ENCODE results near the gene GRM8.
A peak's percentile ranks its signal among the peaks of the same experiment; 100 is the strongest.

Gene GRM8

GRCh38 chr7:126696256-126697038 lies 556.3 kb downstream of the GRM8 start:
- H3K4me1 ChIP-seq (ENCODE audit: control insufficient read depth, insufficient read depth, low read depth, low read length), result no peaks in the 10 kb centered on the region
- no peak overlapping the region for H3K27ac ChIP-seq (ENCODE audit: low read length, poor library complexity, severe bottlenecking)
- H2AK5ac ChIP-seq (ENCODE audit: low read length, severe bottlenecking), result no peak overlapping the region
- H3K4ac ChIP-seq (ENCODE audit: low read depth in 1 of 2, low read length in 2 of 2), result no peak overlapping the region
- no peak overlapping the region for H3K4me3 ChIP-seq (ENCODE audit: insufficient read depth in 1 of 2, low read depth in 1 of 2, low read length in 2 of 2)
- H2BK5ac ChIP-seq (ENCODE audit: low read depth, low read length, poor library complexity, severe bottlenecking), result no peak overlapping the region
- no peaks in the 10 kb centered on the region for H3K79me1 ChIP-seq (replicated peaks; ENCODE audit: low read length, poor library complexity, severe bottlenecking)
- no peak overlapping the region for H3K18ac ChIP-seq (ENCODE audit: low read depth in 1 of 2, low read length in 2 of 2)
- H2BK12ac ChIP-seq (ENCODE audit: low read length in 2 of 2), result no peak overlapping the region
- H3K4me2 ChIP-seq (ENCODE audit: low read length, poor library complexity, severe bottlenecking), result no peak overlapping the region
- no peak overlapping the region for H4K91ac ChIP-seq (ENCODE audit: low read length)
- H2BK120ac ChIP-seq (ENCODE audit: low read depth, low read length), result no peak overlapping the region
- H3K9me3 ChIP-seq (ENCODE audit: control insufficient read depth, low read length), result no peaks in the 10 kb centered on the region
- no peak overlapping the region for H3K9ac ChIP-seq (ENCODE audit: low read length)
- H3K36me3 ChIP-seq (ENCODE audit: control insufficient read depth in 1 of 2, insufficient read depth in 2 of 2, low read depth in 1 of 2, low read length in 2 of 2), result no peaks in the 10 kb centered on the region
- 86% methylated on average over 8 of the region's 9 CpGs for WGBS
- no peak overlapping the region for H3K14ac ChIP-seq (ENCODE audit: low read length in 2 of 2)
- no peak overlapping the region for H2BK15ac ChIP-seq (ENCODE audit: low read depth, poor library complexity, severe bottlenecking)
- no peaks in the 10 kb centered on the region for H3K27me3 ChIP-seq (ENCODE audit: control insufficient read depth in 1 of 2, insufficient read depth in 1 of 2, low read length in 2 of 2)
- no peak overlapping the region for H4K8ac ChIP-seq (ENCODE audit: low read length)
- no peak overlapping the region for H2AFZ ChIP-seq (ENCODE audit: low read depth, low read length)
- no peak overlapping the region for H3K23ac ChIP-seq (ENCODE audit: low read length in 2 of 2)
- DNase-seq, result no peak

- no peak overlapping the region for H3K27ac ChIP-seq (ENCODE audit: low read length, poor library complexity, severe bottlenecking)
- no peaks in the 10 kb centered on the region for H3K9me3 ChIP-seq (ENCODE audit: control insufficient read depth, low read length)
- no peaks in the 10 kb centered on the region for H3K27me3 ChIP-seq (ENCODE audit: control insufficient read depth in 1 of 2, insufficient read depth in 1 of 2, low read length in 2 of 2)
- H3K4me1 ChIP-seq (ENCODE audit: control insufficient read depth, insufficient read depth, low read depth, low read length), result peaks cover 5% of the 10 kb centered on the region
- no peak overlapping the region for H2AFZ ChIP-seq (ENCODE audit: low read depth, low read length)
- H2BK5ac ChIP-seq (ENCODE audit: low read depth, low read length, poor library complexity, severe bottlenecking), result no peak overlapping the region
- H3K4me2 ChIP-seq (ENCODE audit: low read length, poor library complexity, severe bottlenecking), result no peak overlapping the region
- no peak overlapping the region for H3K23ac ChIP-seq (ENCODE audit: low read length in 2 of 2)
- H3K79me1 ChIP-seq (replicated peaks; ENCODE audit: low read length, poor library complexity, severe bottlenecking), result no peaks in the 10 kb centered on the region
- no peak overlapping the region for H4K91ac ChIP-seq (ENCODE audit: low read length)
- no peak overlapping the region for H3K4me3 ChIP-seq (ENCODE audit: insufficient read depth in 1 of 2, low read depth in 1 of 2, low read length in 2 of 2)
- 83% methylated on average over 11 of the region's 11 CpGs for WGBS
- H2AK5ac ChIP-seq (ENCODE audit: low read length, severe bottlenecking), result no peak overlapping the region
- no peak overlapping the region for H2BK15ac ChIP-seq (ENCODE audit: low read depth, poor library complexity, severe bottlenecking)
- H3K9ac ChIP-seq (ENCODE audit: low read length), result no peak overlapping the region
- no peaks in the 10 kb centered on the region for H3K36me3 ChIP-seq (ENCODE audit: control insufficient read depth in 1 of 2, insufficient read depth in 2 of 2, low read depth in 1 of 2, low read length in 2 of 2)
- H4K8ac ChIP-seq (ENCODE audit: low read length), result no peak overlapping the region
- H2BK120ac ChIP-seq (ENCODE audit: low read depth, low read length), result no peak overlapping the region
- DNase-seq, result no peak
- no peak overlapping the region for H3K4ac ChIP-seq (ENCODE audit: low read depth in 1 of 2, low read length in 2 of 2)
- H2BK12ac ChIP-seq (ENCODE audit: low read length in 2 of 2), result peak overlapping the region in 1 of 2 experiments; percentile 33
- H3K18ac ChIP-seq (ENCODE audit: low read depth in 1 of 2, low read length in 2 of 2), result no peak overlapping the region
- peak overlapping the region in 1 of 2 experiments; percentile 18 for H3K14ac ChIP-seq (ENCODE audit: low read length in 2 of 2)
These were observed 561.6 kb downstream of the GRM8 start for GRCh38 chr7:126690848-126691751.

GRCh38 chr7:126690104-126690503 lies 562.6 kb downstream of the GRM8 start:
- DNase-seq, result no peak
- no peak overlapping the region for H4K91ac ChIP-seq (ENCODE audit: low read length)
- H3K9me3 ChIP-seq (ENCODE audit: control insufficient read depth, low read length), result no peaks in the 10 kb centered on the region
- H3K4me2 ChIP-seq (ENCODE audit: low read length, poor library complexity, severe bottlenecking), result no peak overlapping the region
- peaks cover 10% of the 10 kb centered on the region for H3K4me1 ChIP-seq (ENCODE audit: control insufficient read depth, insufficient read depth, low read depth, low read length)
- H3K27me3 ChIP-seq (ENCODE audit: control insufficient read depth in 1 of 2, insufficient read depth in 1 of 2, low read length in 2 of 2), result no peaks in the 10 kb centered on the region
- no peak overlapping the region for H2BK15ac ChIP-seq (ENCODE audit: low read depth, poor library complexity, severe bottlenecking)
- no peak overlapping the region for H3K14ac ChIP-seq (ENCODE audit: low read length in 2 of 2)
- no peak overlapping the region for H3K27ac ChIP-seq (ENCODE audit: low read length, poor library complexity, severe bottlenecking)
- H3K4me3 ChIP-seq (ENCODE audit: insufficient read depth in 1 of 2, low read depth in 1 of 2, low read length in 2 of 2), result no peak overlapping the region
- H2AK5ac ChIP-seq (ENCODE audit: low read length, severe bottlenecking), result no peak overlapping the region
- H3K79me1 ChIP-seq (replicated peaks; ENCODE audit: low read length, poor library complexity, severe bottlenecking), result no peaks in the 10 kb centered on the region
- no peak overlapping the region for H2BK120ac ChIP-seq (ENCODE audit: low read depth, low read length)
- H2BK12ac ChIP-seq (ENCODE audit: low read length in 2 of 2), result peak overlapping the region in 1 of 2 experiments; percentile 1
- H2BK5ac ChIP-seq (ENCODE audit: low read depth, low read length, poor library complexity, severe bottlenecking), result no peak overlapping the region
- H4K8ac ChIP-seq (ENCODE audit: low read length), result no peak overlapping the region
- H3K23ac ChIP-seq (ENCODE audit: low read length in 2 of 2), result no peak overlapping the region
- H3K4ac ChIP-seq (ENCODE audit: low read depth in 1 of 2, low read length in 2 of 2), result no peak overlapping the region
- WGBS, result over 99% methylated on average over 15 of the region's 15 CpGs
- no peak overlapping the region for H3K9ac ChIP-seq (ENCODE audit: low read length)
- no peak overlapping the region for H3K18ac ChIP-seq (ENCODE audit: low read depth in 1 of 2, low read length in 2 of 2)
- H3K36me3 ChIP-seq (ENCODE audit: control insufficient read depth in 1 of 2, insufficient read depth in 2 of 2, low read depth in 1 of 2, low read length in 2 of 2), result no peaks in the 10 kb centered on the region
- no peak overlapping the region for H2AFZ ChIP-seq (ENCODE audit: low read depth, low read length)

GRCh38 chr7:126689037-126689436 lies 563.7 kb downstream of the GRM8 start:
- Histone ChIP-seq H4K91ac (ENCODE audit: low read length) (no peak overlapping the region), H3K9ac (ENCODE audit: low read length) (no peak overlapping the region), H2AFZ (ENCODE audit: low read depth, low read length) (no peak overlapping the region), H2BK5ac (ENCODE audit: low read depth, low read length, poor library complexity, severe bottlenecking) (no peak overlapping the region), H3K27me3 (ENCODE audit: control insufficient read depth in 1 of 2, insufficient read depth in 1 of 2, low read length in 2 of 2) (no peaks in the 10 kb centered on the region), H3K4me1 (ENCODE audit: control insufficient read depth, insufficient read depth, low read depth, low read length) (peaks cover 15% of the 10 kb centered on the region), H3K79me1 (replicated peaks; ENCODE audit: low read length, poor library complexity, severe bottlenecking) (no peaks in the 10 kb centered on the region), H3K9me3 (ENCODE audit: control insufficient read depth, low read length) (no peaks in the 10 kb centered on the region), H2AK5ac (ENCODE audit: low read length, severe bottlenecking) (no peak overlapping the region), H3K4me2 (ENCODE audit: low read length, poor library complexity, severe bottlenecking) (no peak overlapping the region), H3K23ac (ENCODE audit: low read length in 2 of 2) (no peak overlapping the region), H4K8ac (ENCODE audit: low read length) (no peak overlapping the region), H3K18ac (ENCODE audit: low read depth in 1 of 2, low read length in 2 of 2) (no peak overlapping the region), H3K27ac (ENCODE audit: low read length, poor library complexity, severe bottlenecking) (peak overlapping the region; percentile 75), H3K4ac (ENCODE audit: low read depth in 1 of 2, low read length in 2 of 2) (no peak overlapping the region), H2BK15ac (ENCODE audit: low read depth, poor library complexity, severe bottlenecking) (no peak overlapping the region), H3K36me3 (ENCODE audit: control insufficient read depth in 1 of 2, insufficient read depth in 2 of 2, low read depth in 1 of 2, low read length in 2 of 2) (no peaks in the 10 kb centered on the region), H3K4me3 (ENCODE audit: insufficient read depth in 1 of 2, low read depth in 1 of 2, low read length in 2 of 2) (no peak overlapping the region), H2BK12ac (ENCODE audit: low read length in 2 of 2) (no peak overlapping the region), H2BK120ac (ENCODE audit: low read depth, low read length) (no peak overlapping the region), H3K14ac (ENCODE audit: low read length in 2 of 2) (no peak overlapping the region)
- WGBS, result no CpG with 5 or more reads among the region's 1 CpG
- no peak for DNase-seq

Measured in mesenchymal stem cell (in vitro differentiated cells and primary cell).